ENCODE results near the gene AGAP1. TPM values are rescaled to one million over a fixed set of nuclear protein-coding genes. Genes with fewer than 3 reads are reported as not detected.
A peak's percentile ranks its signal among the peaks of the same experiment; 100 is the strongest.

AGAP1 gene
- total RNA-seq = 10 to 100 TPM; 12.4 to 32.2 (median 21.9) TPM
- polyA plus RNA-seq = 10 to 100 TPM in 1 of 2 donors, 1 to 10 TPM in 1; 5.7 to 10.5 TPM
- long read RNA-seq, donor 1, full-length matches to known transcripts = 1 of 28 reads
- long read RNA-seq, donor 1, partial matches to known transcripts = 12 of 28 reads
- long read RNA-seq, donor 1, other reads (novel, unspliced or antisense) = 15 of 28 reads
- long read RNA-seq, donor 2, full-length matches to known transcripts = 2 of 2 reads
- long read RNA-seq, donor 2, partial matches to known transcripts = 0 of 2 reads
- long read RNA-seq, donor 2, other reads (novel, unspliced or antisense) = 0 of 2 reads
- long read RNA-seq, donor 3, partial matches to known transcripts = 4 of 17 reads
- long read RNA-seq, donor 3, other reads (novel, unspliced or antisense) = 13 of 17 reads

DNA sequence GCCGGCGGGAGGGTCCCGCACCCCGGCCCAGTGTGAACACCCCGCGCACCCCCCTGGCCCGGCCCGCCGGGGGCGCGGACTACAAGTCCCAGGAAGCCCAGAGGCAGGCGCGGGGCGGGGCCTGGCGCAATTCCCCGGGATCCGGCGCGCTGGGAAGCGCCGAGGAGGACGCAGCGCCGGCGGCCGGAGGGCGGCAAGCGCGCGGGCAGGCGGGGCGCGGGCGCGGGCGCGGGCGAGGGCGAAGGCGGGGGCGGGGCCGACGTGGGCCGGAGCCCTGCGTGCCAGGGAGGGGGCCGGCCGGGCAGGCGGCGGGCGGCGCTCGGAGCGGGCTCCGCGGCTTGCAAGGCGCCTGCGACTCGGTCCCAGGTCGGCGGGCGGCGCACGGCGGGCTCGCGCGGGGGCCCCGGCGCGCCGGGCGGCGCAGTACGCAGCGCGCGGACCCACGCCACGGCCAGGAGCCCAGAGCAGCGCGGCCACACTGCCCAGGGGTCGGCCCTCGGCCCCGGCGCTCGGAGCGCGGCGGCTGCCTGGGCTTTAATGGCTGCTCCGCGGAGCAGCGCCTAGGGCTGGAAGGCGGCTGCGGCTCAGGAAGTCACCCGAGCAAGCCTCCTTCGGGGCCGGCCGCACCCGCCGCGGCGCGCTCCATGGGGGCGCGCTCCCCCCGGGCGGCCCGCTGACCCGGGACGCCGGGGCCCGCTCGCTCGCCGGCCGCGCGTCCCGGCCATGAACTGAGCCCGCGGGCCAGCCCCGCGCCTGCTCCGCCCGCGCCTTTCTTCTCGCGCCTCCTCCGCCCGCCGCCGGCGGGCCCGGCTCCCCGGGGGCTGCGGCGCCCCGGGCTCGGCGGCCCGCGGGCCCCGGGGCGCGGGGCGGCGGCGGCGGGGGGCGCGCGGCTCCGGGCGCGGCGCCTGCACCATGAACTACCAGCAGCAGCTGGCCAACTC lies at the start of gene AGAP1:
Gene AGAP1 (plus strand): TSS at position 269 of the 941 bp plus-strand sequence.
- intact Hi-C loops (cut with DNase I) = loop anchor here in 1 of 4 donors (10.0 kb wide), 1 partner anchor 91 kb away; no protein-coding TSS in a partner anchor

DNA sequence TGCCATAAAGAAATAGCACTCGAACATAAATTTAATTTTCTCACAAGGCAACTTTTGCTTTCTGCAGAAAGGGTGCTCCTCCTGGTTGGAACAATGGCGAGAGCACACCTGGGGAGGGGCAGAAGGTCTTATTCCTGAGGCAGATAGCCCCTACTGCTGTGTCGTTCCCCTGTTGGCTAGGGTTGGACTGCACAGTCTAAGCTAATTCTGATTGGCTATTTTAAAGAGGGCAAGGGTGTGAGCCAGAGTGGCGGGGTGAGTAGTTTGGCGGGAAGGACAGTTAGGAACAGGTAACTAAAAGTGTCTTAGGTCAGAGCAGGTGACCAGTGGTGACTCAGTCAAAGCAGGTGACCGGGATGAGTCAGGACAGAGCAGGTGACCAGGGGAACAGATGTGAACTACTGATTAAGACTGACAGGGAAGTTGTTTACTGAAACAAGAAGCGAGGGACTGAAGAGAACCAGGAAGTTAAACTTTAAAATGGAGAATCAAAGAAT lies 49.7 kb upstream of the AGAP1 start:
- no peaks in the 10 kb centered on the region for H3K9me3 ChIP-seq
- intact Hi-C loops (cut with DNase I) = no loop called here
- no peak for DNase-seq
- H3K27ac ChIP-seq = no peak overlapping the region
- WGBS, 3 donors = 93 to 96% (median 95%) methylated on average over 7 of the region's 7 CpGs
- no peaks in the 10 kb centered on the region for H3K36me3 ChIP-seq
- no peaks in the 10 kb centered on the region for H3K4me1 ChIP-seq (ENCODE audit: insufficient read depth)
- no peaks in the 10 kb centered on the region for H3K27me3 ChIP-seq
- H3K4me3 ChIP-seq = no peak overlapping the region
- TF ChIP-seq EP300 (IDR thresholded peaks at IDR 0.05) = no peak
- TF ChIP-seq, protein P1, sequence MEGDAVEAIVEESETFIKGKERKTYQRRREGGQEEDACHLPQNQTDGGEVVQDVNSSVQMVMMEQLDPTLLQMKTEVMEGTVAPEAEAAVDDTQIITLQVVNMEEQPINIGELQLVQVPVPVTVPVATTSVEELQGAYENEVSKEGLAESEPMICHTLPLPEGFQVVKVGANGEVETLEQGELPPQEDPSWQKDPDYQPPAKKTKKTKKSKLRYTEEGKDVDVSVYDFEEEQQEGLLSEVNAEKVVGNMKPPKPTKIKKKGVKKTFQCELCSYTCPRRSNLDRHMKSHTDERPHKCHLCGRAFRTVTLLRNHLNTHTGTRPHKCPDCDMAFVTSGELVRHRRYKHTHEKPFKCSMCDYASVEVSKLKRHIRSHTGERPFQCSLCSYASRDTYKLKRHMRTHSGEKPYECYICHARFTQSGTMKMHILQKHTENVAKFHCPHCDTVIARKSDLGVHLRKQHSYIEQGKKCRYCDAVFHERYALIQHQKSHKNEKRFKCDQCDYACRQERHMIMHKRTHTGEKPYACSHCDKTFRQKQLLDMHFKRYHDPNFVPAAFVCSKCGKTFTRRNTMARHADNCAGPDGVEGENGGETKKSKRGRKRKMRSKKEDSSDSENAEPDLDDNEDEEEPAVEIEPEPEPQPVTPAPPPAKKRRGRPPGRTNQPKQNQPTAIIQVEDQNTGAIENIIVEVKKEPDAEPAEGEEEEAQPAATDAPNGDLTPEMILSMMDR (IDR thresholded peaks at IDR 0.05) = no peak
- TF ChIP-seq POLR2A (IDR thresholded peaks at IDR 0.05) = no peak

More for the DNA sequence above, at the start of gene AGAP1:
- 0 to 1% (median 0%) methylated on average over 35 to 155 of the region's 156 CpGs for WGBS, 3 donors
- TF ChIP-seq POLR2A (IDR thresholded peaks at IDR 0.05) (no peak), EP300 (IDR thresholded peaks at IDR 0.05) (no peak)
- TF ChIP-seq, protein P1 (IDR thresholded peaks at IDR 0.05) = peak in 1 of 3 donors; percentile 22
- no peaks in the 10 kb centered on the region for H3K36me3 ChIP-seq
- H3K4me1 ChIP-seq (ENCODE audit: insufficient read depth) = peaks cover 3% of the 10 kb centered on the region
- H3K4me3 ChIP-seq = peak within 1 kb of the TSS; percentile 62
- no peaks in the 10 kb centered on the region for H3K27me3 ChIP-seq
- peak; percentile 87 to 94 (median 90) for DNase-seq
- no peaks in the 10 kb centered on the region for H3K9me3 ChIP-seq
- H3K27ac ChIP-seq = peak within 1 kb of the TSS; percentile 62 to 80

DNA sequence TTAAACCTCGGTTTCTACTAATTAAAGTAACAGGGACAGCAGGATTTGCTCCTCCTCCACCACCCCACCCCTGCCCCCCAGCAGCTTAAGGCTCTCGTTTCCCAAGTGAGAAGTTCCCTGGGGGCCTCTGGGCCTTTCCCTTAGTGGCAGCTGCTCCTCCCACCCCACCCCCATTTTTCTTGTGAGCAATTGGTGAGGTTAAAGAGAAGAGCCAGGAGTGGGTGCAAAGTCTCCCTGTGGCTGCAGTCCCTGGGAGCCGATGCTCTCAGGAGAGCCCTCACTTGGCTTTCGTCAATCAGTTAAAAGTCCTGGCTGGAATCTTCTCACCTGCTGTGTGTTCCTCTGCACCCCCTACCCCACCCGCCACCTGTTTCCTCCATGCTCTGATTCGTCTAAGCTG lies 48.7 kb upstream of the AGAP1 start:
- intact Hi-C loops (cut with DNase I) = no loop called here
- no peaks in the 10 kb centered on the region for H3K9me3 ChIP-seq
- H3K27ac ChIP-seq = no peak overlapping the region
- no peaks in the 10 kb centered on the region for H3K4me1 ChIP-seq (ENCODE audit: insufficient read depth)
- H3K27me3 ChIP-seq = no peaks in the 10 kb centered on the region
- DNase-seq = no peak
- no peak for TF ChIP-seq POLR2A (IDR thresholded peaks at IDR 0.05)
- H3K36me3 ChIP-seq = no peaks in the 10 kb centered on the region
- H3K4me3 ChIP-seq = no peak overlapping the region
- WGBS, 3 donors = 79 to 80% (median 79%) methylated on average over 6 of the region's 6 CpGs

DNA sequence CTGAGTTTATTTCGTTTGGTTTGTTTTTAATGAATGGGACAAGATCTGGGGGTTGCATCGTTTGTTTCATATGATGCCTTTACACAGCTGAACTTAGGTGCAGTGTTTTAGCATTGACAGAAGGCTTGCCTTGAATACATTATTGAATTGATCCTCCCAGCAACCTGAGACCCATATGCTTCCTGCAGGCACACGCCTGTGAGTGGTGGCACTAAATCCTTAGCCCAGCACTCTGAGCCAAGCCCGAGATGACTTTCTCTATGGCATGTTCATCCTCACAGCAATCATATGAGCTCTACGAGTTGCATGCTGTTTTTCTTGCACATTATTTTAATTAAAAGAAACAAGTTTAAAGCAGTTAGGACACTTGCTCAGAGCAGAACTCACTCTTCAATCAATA lies 47.8 kb upstream of the AGAP1 start:
- no peak for DNase-seq
- H3K4me3 ChIP-seq = no peak overlapping the region
- intact Hi-C loops (cut with DNase I) = no loop called here
- H3K4me1 ChIP-seq (ENCODE audit: insufficient read depth) = no peaks in the 10 kb centered on the region
- no peak overlapping the region for H3K27ac ChIP-seq
- H3K9me3 ChIP-seq = no peaks in the 10 kb centered on the region
- TF ChIP-seq POLR2A (IDR thresholded peaks at IDR 0.05) = no peak
- TF ChIP-seq, protein P1 (IDR thresholded peaks at IDR 0.05) = no peak
- TF ChIP-seq EP300 (IDR thresholded peaks at IDR 0.05) = no peak
- WGBS, 3 donors = 77 to 89% (median 85%) methylated on average over 5 of the region's 5 CpGs
- H3K27me3 ChIP-seq = no peaks in the 10 kb centered on the region
- H3K36me3 ChIP-seq = no peaks in the 10 kb centered on the region
